Endothelial cell (in vitro differentiated cells): ENCODE results near the gene ZDHHC19. TPM values are rescaled to one million over a fixed set of nuclear protein-coding genes. Genes with fewer than 3 reads are reported as not detected.
"Not testable (repeated sequence)": the region's sequence is repeated elsewhere in the genome, so short reads cannot be mapped to it uniquely, and the experiment has no call there.

Experiments
- DNase-seq: peaks from one replicate; pipeline ENCODE4 v3.0.0; 2021; ENCODE audit warnings: low spot score
- H3K27ac Mint-ChIP-seq: one replicate; pipeline ENCODE4 v1.8.0; 2021; ENCODE audit warnings: mixed read lengths, inconsistent platforms; ENCODE audit not compliant: unreplicated experiment
- H3K27me3 Mint-ChIP-seq: one replicate; pipeline ENCODE4 v1.8.0; 2021; ENCODE audit warnings: mild to moderate bottlenecking, moderate library complexity, mixed read lengths, inconsistent platforms; ENCODE audit not compliant: unreplicated experiment
- H3K36me3 Mint-ChIP-seq: one replicate; pipeline ENCODE4 v1.8.0; 2021; ENCODE audit warnings: mild to moderate bottlenecking, low read depth, mixed read lengths, inconsistent platforms; ENCODE audit not compliant: unreplicated experiment
- H3K4me1 Mint-ChIP-seq: one replicate; pipeline ENCODE4 v1.8.0; 2021; ENCODE audit warnings: mild to moderate bottlenecking, mixed read lengths, inconsistent platforms; ENCODE audit not compliant: unreplicated experiment
- H3K4me3 Mint-ChIP-seq: one replicate; pipeline ENCODE4 v1.8.0; 2021; ENCODE audit warnings: mild to moderate bottlenecking, mixed read lengths, inconsistent platforms; ENCODE audit not compliant: unreplicated experiment
- H3K9me3 Mint-ChIP-seq: one replicate; pipeline ENCODE4 v1.8.0; 2021; ENCODE audit warnings: mixed read lengths, inconsistent platforms; ENCODE audit not compliant: unreplicated experiment
- CTCF ChIP-seq: fragments of 200-600 bp; sonication (generic); IDR thresholded peaks from one replicate; pipeline ENCODE4 v1.5.0; 2021; ENCODE audit warnings: antibody characterized with exemption; ENCODE audit not compliant: unreplicated experiment
- total RNA-seq: library from RNA; stranded (reverse); fragmentation: NEBNext Ultra II Directional; extraction: Animal tissue kit (Norgen Biotek cat#: 25700); gene quantifications from one replicate; pipeline ENCODE4 v1.2.1, GENCODE V29; 2021; ENCODE audit not compliant: unreplicated experiment

ZDHHC19 gene
- total RNA-seq, 1 donor from 2014 or later: 0.82 TPM

- Mint-ChIP-seq H3K27ac (no peak overlapping the region), H3K4me1 (no peaks in the 10 kb centered on the region), H3K4me3 (no peak overlapping the region), H3K27me3 (peaks cover 4% of the 10 kb centered on the region), H3K9me3 (no peaks in the 10 kb centered on the region), H3K36me3 (no peaks in the 10 kb centered on the region)
- no peak for DNase-seq
- TF ChIP-seq CTCF: no peak
Measured at GRCh38 chr3:196189566-196190347, 21.4 kb downstream of the ZDHHC19 start.

GRCh38 chr3:196186651-196187573, 24.3 kb downstream of the ZDHHC19 start:
- H3K27me3 Mint-ChIP-seq: peaks cover 2% of the 10 kb centered on the region
- H3K9me3 Mint-ChIP-seq: no peaks in the 10 kb centered on the region
- TF ChIP-seq CTCF: no peak
- DNase-seq: no peak
- no peak overlapping the region for H3K4me3 Mint-ChIP-seq
- no peaks in the 10 kb centered on the region for H3K36me3 Mint-ChIP-seq
- H3K4me1 Mint-ChIP-seq: no peaks in the 10 kb centered on the region
- no peak overlapping the region for H3K27ac Mint-ChIP-seq

GRCh38 chr3:196184881-196185280, 26.3 kb downstream of the ZDHHC19 start:
- Mint-ChIP-seq H3K27ac (no peak overlapping the region), H3K4me3 (no peak overlapping the region), H3K4me1 (no peaks in the 10 kb centered on the region), H3K36me3 (no peaks in the 10 kb centered on the region), H3K27me3 (peaks cover 3% of the 10 kb centered on the region), H3K9me3 (no peaks in the 10 kb centered on the region)
- no peak for TF ChIP-seq CTCF
- DNase-seq: no peak

GRCh38 chr3:196184169-196184432, 27.1 kb downstream of the ZDHHC19 start:
- not testable (repeated sequence) for H3K27me3 Mint-ChIP-seq, H3K36me3 Mint-ChIP-seq, H3K4me3 Mint-ChIP-seq, H3K9me3 Mint-ChIP-seq, H3K4me1 Mint-ChIP-seq, DNase-seq, H3K27ac Mint-ChIP-seq

- no peak for DNase-seq
- no peak overlapping the region for H3K27ac Mint-ChIP-seq
- no peaks in the 10 kb centered on the region for H3K36me3 Mint-ChIP-seq
- H3K9me3 Mint-ChIP-seq: no peaks in the 10 kb centered on the region
- no peak for TF ChIP-seq CTCF
- peaks cover 3% of the 10 kb centered on the region for H3K27me3 Mint-ChIP-seq
- no peaks in the 10 kb centered on the region for H3K4me1 Mint-ChIP-seq
- H3K4me3 Mint-ChIP-seq: no peak overlapping the region
Measured at GRCh38 chr3:196181127-196181546, 30.1 kb downstream of the ZDHHC19 start.
